RWPE2 (cell line): ENCODE measurements around the gene ZNF621.
A peak's percentile ranks its signal among the peaks of the same experiment; 100 is the strongest.

ENCODE experiments used
- ATAC-seq: fragments of 200-7000 bp; cut with Tn5 transposase; 3 replicates; pipeline ENCODE4 v1.9.1; 2021; ENCODE audit warnings: low read depth
- DNase-seq: peaks from one replicate; pipeline ENCODE4 v3.0.0-alpha.2; 2020; ENCODE audit warnings: low spot score
- H3K27ac ChIP-seq: fragments of 450-650 bp; 2 replicates; pipeline ENCODE4 v1.5.1; 2017; ENCODE audit warnings: mild to moderate bottlenecking; ENCODE audit not compliant: poor library complexity, severe bottlenecking
- H3K27me3 ChIP-seq: fragments of 250-450 bp; sonication (Bioruptor Pico); 2 replicates; pipeline ENCODE4 v1.5.1; 2021; ENCODE audit warnings: mild to moderate bottlenecking, moderate library complexity; ENCODE audit not compliant: insufficient read depth, poor library complexity, severe bottlenecking
- H3K36me3 ChIP-seq: fragments of 250-450 bp; sonication (Bioruptor Pico); 2 replicates; pipeline ENCODE4 v1.5.1; 2020; ENCODE audit warnings: low read depth, mild to moderate bottlenecking, moderate library complexity
- H3K4me1 ChIP-seq: fragments of 250-450 bp; sonication (Bioruptor Pico); 2 replicates; pipeline ENCODE4 v1.5.1; 2021; ENCODE audit warnings: mild to moderate bottlenecking, moderate library complexity; ENCODE audit not compliant: insufficient read depth, poor library complexity, severe bottlenecking
- H3K4me3 ChIP-seq: fragments of 250-450 bp; sonication (Bioruptor Pico); 2 replicates; pipeline ENCODE4 v1.5.1; 2021; ENCODE audit warnings: mild to moderate bottlenecking, moderate library complexity; ENCODE audit not compliant: severe bottlenecking
- H3K9me3 ChIP-seq: fragments of 250-450 bp; sonication (Bioruptor Pico); 2 replicates; pipeline ENCODE4 v1.5.1; 2021; ENCODE audit warnings: mild to moderate bottlenecking, moderate library complexity; ENCODE audit not compliant: severe bottlenecking
- CTCF ChIP-seq: fragments of 450-650 bp; IDR thresholded peaks from one replicate; pipeline ENCODE4 v1.5.1; 2017; ENCODE audit warnings: mild to moderate bottlenecking, moderate library complexity; ENCODE audit not compliant: poor library complexity, severe bottlenecking

Gene ZNF621

GRCh38 chr3:40524568-40525285 is at the start of gene ZNF621:
Gene ZNF621, plus strand, starts transcription at chr3:40524960. Its CDS starts 881 bp downstream, at chr3:40525841.
- Histone ChIP-seq H3K36me3 (peaks cover 35% of the 10 kb centered on the region), H3K4me1 (no peaks in the 10 kb centered on the region), H3K9me3 (no peaks in the 10 kb centered on the region), H3K4me3 (peak within 1 kb of the TSS; percentile 85), H3K27me3 (no peaks in the 10 kb centered on the region), H3K27ac (peak within 1 kb of the TSS; percentile 46)
- ATAC-seq (peak; percentile 98), DNase-seq (peak; percentile 83)
- TF ChIP-seq CTCF = no peak

GRCh38 chr3:40476478-40477470 is 48.0 kb upstream of the ZNF621 start, which contains the start of gene ZNF619:
Gene ZNF619, plus strand, starts transcription at chr3:40477122. Its CDS starts 858 bp downstream, at chr3:40477980.
- H3K27ac ChIP-seq = no peak within 1 kb of the TSS

GRCh38 chr3:40477666-40478065 is 47.1 kb upstream of the ZNF621 start:
- H3K27me3 ChIP-seq = no peaks in the 10 kb centered on the region
- DNase-seq (no peak), ATAC-seq (0 out of 3 replicates have a peak, but pooled peaks have one; percentile 9)
- H3K9me3 ChIP-seq = no peaks in the 10 kb centered on the region
- TF ChIP-seq CTCF = no peak
- peak overlapping the region; percentile 89 for H3K4me3 ChIP-seq
- H3K4me1 ChIP-seq = no peaks in the 10 kb centered on the region
- peaks cover 17% of the 10 kb centered on the region for H3K36me3 ChIP-seq
- H3K27ac ChIP-seq = no peak overlapping the region

More at GRCh38 chr3:40476478-40477470, 48.0 kb upstream of the ZNF621 start, which contains the start of gene ZNF619:
- TF ChIP-seq CTCF = no peak
- peak within 1 kb of the TSS; percentile 89 for H3K4me3 ChIP-seq
- DNase-seq (peak; percentile 69), ATAC-seq (peak; percentile 93)
- no peaks in the 10 kb centered on the region for H3K4me1 ChIP-seq
- peaks cover 12% of the 10 kb centered on the region for H3K36me3 ChIP-seq
- no peaks in the 10 kb centered on the region for H3K27me3 ChIP-seq
- H3K9me3 ChIP-seq = no peaks in the 10 kb centered on the region

- no peaks in the 10 kb centered on the region for H3K27me3 ChIP-seq
- DNase-seq = no peak
- no peak for TF ChIP-seq CTCF
- ATAC-seq = no peak
- peaks cover 47% of the 10 kb centered on the region for H3K36me3 ChIP-seq
- no peak overlapping the region for H3K27ac ChIP-seq
- no peaks in the 10 kb centered on the region for H3K4me1 ChIP-seq
- no peak overlapping the region for H3K4me3 ChIP-seq
- H3K9me3 ChIP-seq = peaks cover 7% of the 10 kb centered on the region
Measured at GRCh38 chr3:40487172-40487571, 37.6 kb upstream of the ZNF621 start.
